Uterus (tissue), 4 donors: Measurements from ENCODE around the gene GRIN2C. TPM values are rescaled to one million over a fixed set of nuclear protein-coding genes. Genes with fewer than 3 reads are reported as not detected.

Experiments used
- DNase-seq, 2 donors: peaks; one replicate each; pipeline ENCODE4 v3.0.0-alpha.2; 2019 to 2020
- H3K27ac ChIP-seq, 2 donors: fragments of 200-600 bp; sonication (generic); 1 replicate in 1 of 2; 2 replicates in 1 of 2; pipeline ENCODE4 v1.5.1; 2016 to 2018
- H3K27me3 ChIP-seq, 2 donors: fragments of 200-600 bp; sonication (generic); one replicate each; pipeline ENCODE4 v1.5.1; 2018 to 2019; ENCODE audit warnings: control low read depth in 1 of 2
- H3K36me3 ChIP-seq, 2 donors: fragments of 200-600 bp; sonication (generic); one replicate each; pipeline ENCODE4 v1.5.1; 2019; ENCODE audit warnings: control low read depth in 1 of 2
- H3K4me1 ChIP-seq, 2 donors: fragments of 200-600 bp; sonication (generic); one replicate each; pipeline ENCODE4 v1.5.1; 2018 to 2019; ENCODE audit warnings: control low read depth in 1 of 2
- H3K4me3 ChIP-seq, 2 donors: fragments of 200-600 bp; sonication (generic); 1 replicate in 1 of 2; 2 replicates in 1 of 2; pipeline ENCODE4 v1.5.1; 2018 to 2019; ENCODE audit warnings: mild to moderate bottlenecking in 1 of 2
- H3K9me3 ChIP-seq, 2 donors: fragments of 200-600 bp; sonication (generic); one replicate each; pipeline ENCODE4 v1.5.1; 2019; ENCODE audit warnings: control low read depth in 1 of 2
- CTCF ChIP-seq, 4 experiments: fragments of 200-600 bp in 2 of 4; fragments of 450-650 bp in 2 of 4; sonication (generic) in 2 of 4; IDR thresholded peaks; one replicate each; pipeline ENCODE4 v1.5.1; 2016 to 2019; ENCODE audit warnings: antibody characterized with exemption in 4 of 4, mild to moderate bottlenecking in 2 of 4, moderate library complexity in 1 of 4
- POLR2A ChIP-seq, 2 donors: fragments of 450-650 bp; IDR thresholded peaks; one replicate each; pipeline ENCODE4 v1.6.1; 2016; ENCODE audit warnings: antibody characterized with exemption in 2 of 2, mild to moderate bottlenecking in 1 of 2, moderate library complexity in 1 of 2
- intact Hi-C: fragments of 100-400 bp; cut with DNase I; formaldehyde crosslinking; loops from one replicate; pipeline ENCODE4 v1.15.1; 2023; ENCODE audit warnings: low total_unique reads
- total RNA-seq, 4 donors: library from RNA; depleted of rRNA in 3 of 4; stranded (reverse); fragments of >200 nt in 3 of 4; gene quantifications; one replicate each; pipeline versions ENCODE4 v1.1.0 to v1.2.4, GENCODE V29; 2014 to 2023
- donor health status: DM: yes; HTN: yes; CAD: no.

GRIN2C gene
- total RNA-seq, 4 donors from 2014 or later, result 0.55 to 0.90 TPM; not detected in 2

- Histone ChIP-seq H3K36me3 (no peaks in the 10 kb centered on the region), H3K4me3 (no peak overlapping the region), H3K27me3 (peaks cover 15 to 45% of the 10 kb centered on the region in 2 donors), H3K4me1 (peaks cover 0 to 7% of the 10 kb centered on the region in 2 donors), H3K9me3 (no peaks in the 10 kb centered on the region), H3K27ac (no peak overlapping the region)
- no peak for DNase-seq
- TF ChIP-seq POLR2A (IDR thresholded peaks at IDR 0.05) (no peak), CTCF (IDR thresholded peaks at IDR 0.05) (no peak)
- intact Hi-C loops, result no loop called here
Measured at GRCh38 chr17:74854792-74855191, 4.9 kb downstream of the GRIN2C start.

- H3K27ac ChIP-seq, result no peak overlapping the region
- H3K9me3 ChIP-seq, result no peaks in the 10 kb centered on the region
- peaks cover 10 to 35% of the 10 kb centered on the region in 2 donors for H3K27me3 ChIP-seq
- DNase-seq, result no peak
- no peaks in the 10 kb centered on the region for H3K4me1 ChIP-seq
- no peaks in the 10 kb centered on the region for H3K36me3 ChIP-seq
- H3K4me3 ChIP-seq, result no peak overlapping the region
- intact Hi-C loops, result no loop called here
- TF ChIP-seq CTCF (IDR thresholded peaks at IDR 0.05) (no peak), POLR2A (IDR thresholded peaks at IDR 0.05) (no peak)
Measured at GRCh38 chr17:74853669-74854068, 6.0 kb downstream of the GRIN2C start.

GRCh38 chr17:74853048-74853397 is 6.7 kb downstream of the GRIN2C start:
- no peak for DNase-seq
- Histone ChIP-seq H3K4me3 (no peak overlapping the region), H3K9me3 (no peaks in the 10 kb centered on the region), H3K36me3 (no peaks in the 10 kb centered on the region), H3K4me1 (no peaks in the 10 kb centered on the region), H3K27ac (no peak overlapping the region), H3K27me3 (peaks cover 10 to 31% of the 10 kb centered on the region in 2 donors)
- intact Hi-C loops, result no loop called here
- TF ChIP-seq POLR2A (IDR thresholded peaks at IDR 0.05) (no peak), CTCF (IDR thresholded peaks at IDR 0.05) (no peak)

GRCh38 chr17:74852237-74853047 is 7.2 kb downstream of the GRIN2C start:
- intact Hi-C loops, result no loop called here
- Histone ChIP-seq H3K9me3 (no peaks in the 10 kb centered on the region), H3K27me3 (peaks cover 10 to 28% of the 10 kb centered on the region in 2 donors), H3K27ac (no peak overlapping the region), H3K36me3 (no peaks in the 10 kb centered on the region), H3K4me1 (no peaks in the 10 kb centered on the region), H3K4me3 (no peak overlapping the region)
- TF ChIP-seq CTCF (IDR thresholded peaks at IDR 0.05) (no peak), POLR2A (IDR thresholded peaks at IDR 0.05) (no peak)
- DNase-seq, result no peak

- H3K27me3 ChIP-seq, result peaks cover 10 to 27% of the 10 kb centered on the region in 2 donors
- no peaks in the 10 kb centered on the region for H3K4me1 ChIP-seq
- TF ChIP-seq CTCF (IDR thresholded peaks at IDR 0.05), result no peak
- TF ChIP-seq POLR2A (IDR thresholded peaks at IDR 0.05), result no peak
- H3K36me3 ChIP-seq, result no peaks in the 10 kb centered on the region
- no peak overlapping the region for H3K27ac ChIP-seq
- intact Hi-C loops, result no loop called here
- no peak for DNase-seq
- no peak overlapping the region for H3K4me3 ChIP-seq
- H3K9me3 ChIP-seq, result no peaks in the 10 kb centered on the region
Measured at GRCh38 chr17:74851612-74852236, 8.0 kb downstream of the GRIN2C start.
